Mesenchymal stem cell (in vitro differentiated cells and primary cell): ENCODE data around the gene CNTNAP2.

Experiments used
- DNase-seq: peaks from one replicate; pipeline ENCODE4 v3.0.0-alpha.2; 2013
- H2AFZ ChIP-seq: one replicate; pipeline ENCODE4 v1.6.1; 2013; ENCODE audit warnings: low read depth, mild to moderate bottlenecking, control low read depth, inconsistent platforms, low read length, moderate library complexity
- H2AK5ac ChIP-seq: 2 replicates; pipeline ENCODE4 v1.6.1; 2013; ENCODE audit warnings: low read length, moderate library complexity, mild to moderate bottlenecking, inconsistent platforms; ENCODE audit not compliant: severe bottlenecking
- H2BK120ac ChIP-seq: one replicate; pipeline ENCODE4 v1.6.1; 2013; ENCODE audit warnings: low read depth, mild to moderate bottlenecking, inconsistent platforms, low read length, moderate library complexity
- H2BK12ac ChIP-seq, 2 experiments: one replicate each; pipeline ENCODE4 v1.6.1; 2013; ENCODE audit warnings: inconsistent platforms in 2 of 2, low read length in 2 of 2, mild to moderate bottlenecking in 2 of 2, moderate library complexity in 2 of 2, control low read depth in 1 of 2
- H2BK15ac ChIP-seq: one replicate; pipeline ENCODE4 v1.6.1; 2013; ENCODE audit warnings: mild to moderate bottlenecking, low read depth, inconsistent platforms; ENCODE audit not compliant: poor library complexity, severe bottlenecking
- H2BK5ac ChIP-seq: 2 replicates; pipeline ENCODE4 v1.6.1; 2013; ENCODE audit warnings: low read depth, mild to moderate bottlenecking, low read length, control low read depth, inconsistent platforms; ENCODE audit not compliant: poor library complexity, severe bottlenecking
- H3K14ac ChIP-seq, 2 experiments: one replicate each; pipeline ENCODE4 v1.6.1; 2013; ENCODE audit warnings: inconsistent platforms in 2 of 2, low read length in 2 of 2, control low read depth in 1 of 2, mild to moderate bottlenecking in 1 of 2, moderate library complexity in 1 of 2
- H3K18ac ChIP-seq, 2 experiments: one replicate each; pipeline ENCODE4 v1.6.1; 2013; ENCODE audit warnings: inconsistent platforms in 2 of 2, low read length in 2 of 2, control low read depth in 1 of 2, low read depth in 1 of 2, mild to moderate bottlenecking in 1 of 2
- H3K23ac ChIP-seq, 2 experiments: one replicate each; pipeline ENCODE4 v1.6.1; 2013; ENCODE audit warnings: inconsistent platforms in 2 of 2, low read length in 2 of 2, mild to moderate bottlenecking in 2 of 2, moderate library complexity in 2 of 2, control low read depth in 1 of 2
- H3K27ac ChIP-seq: 2 replicates; pipeline ENCODE4 v1.5.1; 2013; ENCODE audit warnings: mild to moderate bottlenecking, moderate library complexity, low read length, control low read depth, inconsistent platforms; ENCODE audit not compliant: poor library complexity, severe bottlenecking
- H3K27me3 ChIP-seq, 2 experiments: 2 replicates each; pipeline versions ENCODE4 v1.6.1 to v1.7.0; 2013; ENCODE audit warnings: low read length in 2 of 2, mild to moderate bottlenecking in 2 of 2, moderate library complexity in 2 of 2, control low read depth in 1 of 2, inconsistent platforms in 1 of 2; ENCODE audit not compliant: control insufficient read depth in 1 of 2, insufficient read depth in 1 of 2
- H3K36me3 ChIP-seq, 2 experiments: 2 replicates each; pipeline versions ENCODE4 v1.6.1 to v1.7.0; 2013; ENCODE audit warnings: low read length in 2 of 2, control low read depth in 1 of 2, inconsistent platforms in 1 of 2, low read depth in 1 of 2, mild to moderate bottlenecking in 1 of 2; ENCODE audit not compliant: insufficient read depth in 2 of 2, control insufficient read depth in 1 of 2
- H3K4ac ChIP-seq, 2 experiments: one replicate each; pipeline ENCODE4 v1.6.1; 2013; ENCODE audit warnings: inconsistent platforms in 2 of 2, low read length in 2 of 2, mild to moderate bottlenecking in 2 of 2, moderate library complexity in 2 of 2, control low read depth in 1 of 2, low read depth in 1 of 2
- H3K4me1 ChIP-seq: 2 replicates; pipeline ENCODE4 v1.6.1; 2013; ENCODE audit warnings: low read depth, low read length, control low read depth; ENCODE audit not compliant: control insufficient read depth, insufficient read depth
- H3K4me2 ChIP-seq: 2 replicates; pipeline ENCODE4 v1.6.1; 2013; ENCODE audit warnings: low read length, mild to moderate bottlenecking, inconsistent platforms; ENCODE audit not compliant: poor library complexity, severe bottlenecking
- H3K4me3 ChIP-seq, 2 experiments: 2 replicates each; pipeline versions ENCODE4 v1.5.1 to v1.7.0; 2013; ENCODE audit warnings: low read length in 2 of 2, mild to moderate bottlenecking in 2 of 2, control low read depth in 1 of 2, low read depth in 1 of 2; ENCODE audit not compliant: insufficient read depth in 1 of 2
- H3K79me1 ChIP-seq: replicated peaks from 2 replicates; pipeline ENCODE4 v1.6.1; 2013; ENCODE audit warnings: mild to moderate bottlenecking, control low read depth, low read length, inconsistent platforms; ENCODE audit not compliant: poor library complexity, severe bottlenecking
- H3K9ac ChIP-seq: 2 replicates; pipeline ENCODE4 v1.7.0; 2013; ENCODE audit warnings: mild to moderate bottlenecking, low read length, moderate library complexity
- H3K9me3 ChIP-seq: 2 replicates; pipeline ENCODE4 v1.7.0; 2013; ENCODE audit warnings: mild to moderate bottlenecking, low read length; ENCODE audit not compliant: control insufficient read depth
- H4K8ac ChIP-seq: one replicate; pipeline ENCODE4 v1.6.1; 2013; ENCODE audit warnings: inconsistent platforms, mild to moderate bottlenecking, low read length, moderate library complexity
- H4K91ac ChIP-seq: one replicate; pipeline ENCODE4 v1.6.1; 2013; ENCODE audit warnings: mild to moderate bottlenecking, low read length, inconsistent platforms
- WGBS: methylation state at CpG from one replicate; pipeline ENCODE4 v1.1.7; 2013; ENCODE audit warnings: mixed read lengths; 5-methylcytosine and 5-hydroxymethylcytosine counted together

Gene CNTNAP2

GRCh38 chr7:147170341-147171012, 1053.9 kb downstream of the CNTNAP2 start:
- H3K27ac ChIP-seq: no peak overlapping the region
- H2BK12ac ChIP-seq: no peak overlapping the region
- no peak overlapping the region for H4K91ac ChIP-seq
- no peaks in the 10 kb centered on the region for H3K4me1 ChIP-seq
- no peak overlapping the region for H3K23ac ChIP-seq
- no peak overlapping the region for H3K4ac ChIP-seq
- no peak overlapping the region for H4K8ac ChIP-seq
- no peak overlapping the region for H2AK5ac ChIP-seq
- no peak overlapping the region for H2BK120ac ChIP-seq
- no peak overlapping the region for H3K14ac ChIP-seq
- no peak overlapping the region for H3K4me3 ChIP-seq
- H3K18ac ChIP-seq: no peak overlapping the region
- H3K36me3 ChIP-seq: no peaks in the 10 kb centered on the region
- H3K4me2 ChIP-seq: no peak overlapping the region
- no peaks in the 10 kb centered on the region for H3K9me3 ChIP-seq
- H3K27me3 ChIP-seq: no peaks in the 10 kb centered on the region
- no peak overlapping the region for H2BK5ac ChIP-seq
- no peak overlapping the region for H2BK15ac ChIP-seq
- H2AFZ ChIP-seq: no peak overlapping the region
- 67% methylated on average over 13 of the region's 14 CpGs for WGBS
- H3K9ac ChIP-seq: no peak overlapping the region
- no peak for DNase-seq
- no peaks in the 10 kb centered on the region for H3K79me1 ChIP-seq

DNA sequence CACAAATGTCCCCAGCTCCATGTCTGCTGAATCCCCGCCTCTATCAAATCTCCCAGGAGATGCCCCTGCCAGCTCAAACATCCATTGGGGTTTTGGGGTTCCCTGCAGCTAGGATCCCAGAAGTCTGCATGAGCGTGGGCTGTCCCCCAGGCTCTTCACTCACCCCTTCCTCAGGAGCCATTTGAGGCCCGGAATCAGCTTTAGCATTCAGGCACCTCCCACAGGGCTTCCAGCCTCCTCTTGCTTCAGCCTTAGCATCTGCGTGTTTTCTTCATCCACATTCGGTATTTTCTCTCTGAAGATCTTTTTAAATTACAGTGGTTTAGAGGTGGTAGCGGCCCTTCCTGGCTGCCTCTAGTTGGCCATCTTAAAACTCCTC, 1054.4 kb downstream of the CNTNAP2 start:
- no peak overlapping the region for H3K4ac ChIP-seq
- H3K18ac ChIP-seq: no peak overlapping the region
- no peak overlapping the region for H2AK5ac ChIP-seq
- H3K4me2 ChIP-seq: no peak overlapping the region
- no peak overlapping the region for H2BK120ac ChIP-seq
- no peak overlapping the region for H3K23ac ChIP-seq
- H3K27ac ChIP-seq: no peak overlapping the region
- DNase-seq: no peak
- H3K4me3 ChIP-seq: no peak overlapping the region
- H3K9me3 ChIP-seq: no peaks in the 10 kb centered on the region
- no peak overlapping the region for H3K14ac ChIP-seq
- no peak overlapping the region for H2BK12ac ChIP-seq
- no peaks in the 10 kb centered on the region for H3K27me3 ChIP-seq
- WGBS: 86% methylated on average over 4 of the region's 6 CpGs
- no peak overlapping the region for H3K9ac ChIP-seq
- no peak overlapping the region for H4K8ac ChIP-seq
- H2BK5ac ChIP-seq: no peak overlapping the region
- no peak overlapping the region for H4K91ac ChIP-seq
- H3K4me1 ChIP-seq: no peaks in the 10 kb centered on the region
- H2BK15ac ChIP-seq: no peak overlapping the region
- H3K36me3 ChIP-seq: no peaks in the 10 kb centered on the region
- H2AFZ ChIP-seq: no peak overlapping the region
- no peaks in the 10 kb centered on the region for H3K79me1 ChIP-seq

DNA sequence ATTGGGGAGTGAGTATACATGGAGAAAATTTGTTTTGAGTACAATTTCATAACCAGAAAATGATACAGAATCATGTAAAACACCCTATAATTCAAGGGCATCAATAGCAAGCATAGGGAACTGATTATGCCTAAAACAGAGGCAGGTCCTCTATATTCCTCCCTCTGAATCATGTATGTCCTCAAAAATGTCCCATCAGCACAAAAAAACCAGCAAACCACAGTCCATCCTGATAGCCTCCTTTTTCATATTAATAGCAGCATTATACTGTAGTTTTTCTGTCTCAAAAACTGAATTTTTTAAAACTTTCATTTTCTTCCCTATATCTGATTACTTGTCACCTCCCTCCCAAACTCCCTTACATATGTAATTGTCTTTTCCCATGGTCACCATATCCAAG, 1057.3 kb downstream of the CNTNAP2 start:
- Histone ChIP-seq H2BK15ac (no peak overlapping the region), H3K27ac (no peak overlapping the region), H3K4me1 (no peaks in the 10 kb centered on the region), H4K91ac (no peak overlapping the region), H4K8ac (no peak overlapping the region), H3K18ac (no peak overlapping the region), H3K36me3 (no peaks in the 10 kb centered on the region), H2AK5ac (no peak overlapping the region), H3K4me2 (no peak overlapping the region), H2AFZ (no peak overlapping the region), H3K4me3 (no peak overlapping the region), H2BK5ac (no peak overlapping the region), H3K14ac (no peak overlapping the region), H2BK120ac (no peak overlapping the region), H3K9me3 (peaks cover 2% of the 10 kb centered on the region), H3K4ac (no peak overlapping the region), H3K9ac (no peak overlapping the region), H3K79me1 (no peaks in the 10 kb centered on the region), H2BK12ac (no peak overlapping the region), H3K23ac (no peak overlapping the region), H3K27me3 (no peaks in the 10 kb centered on the region)
- DNase-seq: no peak

DNA sequence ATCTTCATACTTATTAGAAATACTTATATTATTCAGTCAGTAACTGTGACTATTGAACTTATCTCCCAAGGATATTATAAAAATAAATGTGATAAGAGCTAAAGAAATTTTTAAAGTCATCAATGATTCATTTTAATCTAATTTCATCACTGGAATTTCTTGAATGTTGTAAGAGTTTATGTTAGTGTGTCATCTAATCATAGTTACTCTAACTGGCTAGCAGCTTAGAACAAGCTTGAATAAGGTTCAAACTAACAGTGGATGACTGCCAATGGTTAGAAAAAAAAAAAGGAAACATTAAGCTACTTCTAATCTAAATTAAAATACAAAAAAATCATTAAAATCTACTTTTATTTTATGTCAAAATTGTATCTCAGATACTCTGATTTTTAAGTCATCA, 1066.3 kb downstream of the CNTNAP2 start:
- H4K91ac ChIP-seq: no peak overlapping the region
- H4K8ac ChIP-seq: no peak overlapping the region
- peaks cover 8% of the 10 kb centered on the region for H3K9me3 ChIP-seq
- no peak overlapping the region for H3K4me3 ChIP-seq
- H3K4me1 ChIP-seq: no peaks in the 10 kb centered on the region
- DNase-seq: no peak
- no peak overlapping the region for H2BK120ac ChIP-seq
- no peak overlapping the region for H2BK15ac ChIP-seq
- H3K36me3 ChIP-seq: no peaks in the 10 kb centered on the region
- H2BK12ac ChIP-seq: no peak overlapping the region
- no peak overlapping the region for H2BK5ac ChIP-seq
- no peak overlapping the region for H2AFZ ChIP-seq
- no peak overlapping the region for H3K4ac ChIP-seq
- no peaks in the 10 kb centered on the region for H3K79me1 ChIP-seq
- H3K18ac ChIP-seq: no peak overlapping the region
- no peak overlapping the region for H3K4me2 ChIP-seq
- no peaks in the 10 kb centered on the region for H3K27me3 ChIP-seq
- H3K23ac ChIP-seq: no peak overlapping the region
- H3K9ac ChIP-seq: no peak overlapping the region
- H2AK5ac ChIP-seq: no peak overlapping the region
- no peak overlapping the region for H3K27ac ChIP-seq
- no peak overlapping the region for H3K14ac ChIP-seq
